Measurements from ENCODE around the gene TMEM147. TPM values are rescaled to one million over a fixed set of nuclear protein-coding genes. Genes with fewer than 3 reads are reported as not detected.

TMEM147 gene
- total RNA-seq, 1 donor from 2014 or later = 104 TPM

DNA sequence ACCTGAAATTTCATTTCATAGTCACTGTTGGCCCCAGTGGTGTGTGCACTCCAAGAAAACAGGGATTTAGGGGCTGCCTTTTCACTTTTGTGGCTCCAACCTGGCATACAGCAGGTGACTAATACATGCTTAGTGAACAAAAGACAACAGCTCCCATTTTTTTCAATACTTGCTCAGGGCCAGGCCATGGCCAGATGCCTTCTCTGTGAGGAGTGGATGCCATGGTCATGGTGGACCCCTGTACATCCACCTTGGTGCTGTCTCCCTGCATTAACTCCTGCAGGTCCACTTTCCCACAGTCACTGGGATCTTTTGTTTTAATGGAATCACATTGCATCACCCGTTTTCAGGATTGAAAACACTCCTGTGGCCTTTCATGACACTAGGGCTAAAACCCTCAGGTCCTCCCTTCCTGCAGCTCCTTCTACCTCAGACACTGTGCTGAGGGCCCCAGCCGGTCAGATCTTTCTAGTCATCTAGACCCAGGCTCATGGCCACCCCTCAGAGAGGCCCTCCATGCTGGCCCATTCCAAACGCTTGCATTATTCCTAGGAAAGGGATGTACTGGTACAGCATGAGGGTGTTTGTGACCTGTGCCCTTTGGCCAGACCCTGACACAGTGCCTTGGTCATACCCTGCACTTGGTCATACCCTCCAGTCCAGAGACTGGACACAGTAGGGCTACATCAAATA is 1.2 kb upstream of the TMEM147 start:
- TF ChIP-seq POLR2AphosphoS5 (IDR thresholded peaks at IDR 0.05; ENCODE audit: insufficient read depth in 1 of 2, low read depth in 1 of 2) (no peak), POLR2A (IDR thresholded peaks at IDR 0.05) (no peak)
- TF ChIP-seq, protein P1, sequence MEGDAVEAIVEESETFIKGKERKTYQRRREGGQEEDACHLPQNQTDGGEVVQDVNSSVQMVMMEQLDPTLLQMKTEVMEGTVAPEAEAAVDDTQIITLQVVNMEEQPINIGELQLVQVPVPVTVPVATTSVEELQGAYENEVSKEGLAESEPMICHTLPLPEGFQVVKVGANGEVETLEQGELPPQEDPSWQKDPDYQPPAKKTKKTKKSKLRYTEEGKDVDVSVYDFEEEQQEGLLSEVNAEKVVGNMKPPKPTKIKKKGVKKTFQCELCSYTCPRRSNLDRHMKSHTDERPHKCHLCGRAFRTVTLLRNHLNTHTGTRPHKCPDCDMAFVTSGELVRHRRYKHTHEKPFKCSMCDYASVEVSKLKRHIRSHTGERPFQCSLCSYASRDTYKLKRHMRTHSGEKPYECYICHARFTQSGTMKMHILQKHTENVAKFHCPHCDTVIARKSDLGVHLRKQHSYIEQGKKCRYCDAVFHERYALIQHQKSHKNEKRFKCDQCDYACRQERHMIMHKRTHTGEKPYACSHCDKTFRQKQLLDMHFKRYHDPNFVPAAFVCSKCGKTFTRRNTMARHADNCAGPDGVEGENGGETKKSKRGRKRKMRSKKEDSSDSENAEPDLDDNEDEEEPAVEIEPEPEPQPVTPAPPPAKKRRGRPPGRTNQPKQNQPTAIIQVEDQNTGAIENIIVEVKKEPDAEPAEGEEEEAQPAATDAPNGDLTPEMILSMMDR (IDR thresholded peaks at IDR 0.05) = no peak
- H3K27me3 ChIP-seq = no peaks in the 10 kb centered on the region
- no peaks in the 10 kb centered on the region for H3K9me3 ChIP-seq
- no peaks in the 10 kb centered on the region for H3K36me3 ChIP-seq
- H3K4me3 ChIP-seq = peak overlapping the region; percentile 72 to 94
- intact Hi-C loops (cut with DNase I) = no loop called here
- H3K27ac ChIP-seq = peak overlapping the region; percentile 70
- peaks cover 25% of the 10 kb centered on the region for H3K4me1 ChIP-seq
- no peak for DNase-seq (ENCODE audit: extremely low spot score in 2 of 2)

DNA sequence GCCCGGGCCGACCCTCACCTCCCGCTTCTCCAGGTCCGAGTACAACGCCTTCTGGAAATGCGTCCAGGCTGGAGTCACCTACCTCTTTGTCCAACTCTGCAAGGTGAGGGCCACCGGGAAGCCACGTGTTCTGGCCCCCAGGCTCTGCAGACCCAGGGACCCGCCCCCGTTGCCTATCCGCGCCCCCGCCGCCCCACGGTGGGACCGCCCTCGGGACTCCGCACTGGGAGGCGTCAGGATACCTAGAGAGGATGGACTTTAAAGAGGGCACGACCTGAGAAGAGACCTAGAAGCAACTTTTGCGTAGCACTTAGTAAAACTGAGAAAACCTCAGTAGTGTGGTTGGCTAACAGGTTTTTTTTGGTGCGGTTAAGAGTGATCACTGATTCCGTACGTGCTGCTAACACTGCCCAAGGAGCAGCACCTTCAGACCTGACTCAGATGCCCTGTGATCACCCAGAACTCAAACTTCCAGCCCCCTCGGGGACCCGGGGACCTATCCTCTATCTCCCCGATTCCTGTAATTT is 492 bp downstream of the TMEM147 start:
- Histone ChIP-seq H3K27me3 (no peaks in the 10 kb centered on the region), H3K4me1 (peaks cover 25% of the 10 kb centered on the region), H3K4me3 (peak overlapping the region; percentile 72 to 94), H3K36me3 (no peaks in the 10 kb centered on the region), H3K27ac (peak overlapping the region; percentile 70), H3K9me3 (no peaks in the 10 kb centered on the region)
- no peak for DNase-seq (ENCODE audit: extremely low spot score in 2 of 2)
- intact Hi-C loops (cut with DNase I) = loop anchor here (5.0 kb wide), 1 partner anchor 171 kb away; the partner anchor contains the start of gene KMT2B
- TF ChIP-seq, protein P1 (IDR thresholded peaks at IDR 0.05) = no peak
- TF ChIP-seq POLR2A (IDR thresholded peaks at IDR 0.05) (no peak), POLR2AphosphoS5 (IDR thresholded peaks at IDR 0.05; ENCODE audit: insufficient read depth in 1 of 2, low read depth in 1 of 2) (no peak)

DNA sequence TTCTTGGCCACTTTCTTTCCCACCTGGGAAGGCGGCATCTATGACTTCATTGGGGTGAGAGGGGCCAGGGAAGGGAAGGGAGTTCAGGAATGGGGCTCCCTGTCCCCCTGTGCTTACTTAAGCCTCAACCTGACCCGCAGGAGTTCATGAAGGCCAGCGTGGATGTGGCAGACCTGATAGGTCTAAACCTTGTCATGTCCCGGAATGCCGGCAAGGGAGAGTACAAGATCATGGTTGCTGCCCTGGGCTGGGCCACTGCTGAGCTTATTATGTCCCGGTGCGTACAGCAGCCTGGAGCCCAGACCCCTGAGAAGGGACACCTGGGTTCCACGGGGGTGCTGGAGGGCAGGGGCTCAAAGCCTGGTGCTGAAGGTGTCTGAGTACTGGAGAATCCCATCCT is 1.1 kb downstream of the TMEM147 start:
- H3K4me1 ChIP-seq = peaks cover 25% of the 10 kb centered on the region
- intact Hi-C loops (cut with DNase I) = loop anchor here (5.0 kb wide), 1 partner anchor 171 kb away; the partner anchor contains the start of gene KMT2B
- H3K9me3 ChIP-seq = no peaks in the 10 kb centered on the region
- H3K27me3 ChIP-seq = no peaks in the 10 kb centered on the region
- no peak for DNase-seq (ENCODE audit: extremely low spot score in 2 of 2)
- TF ChIP-seq, protein P1 (IDR thresholded peaks at IDR 0.05) = no peak
- TF ChIP-seq POLR2A (IDR thresholded peaks at IDR 0.05) (no peak), POLR2AphosphoS5 (IDR thresholded peaks at IDR 0.05; ENCODE audit: insufficient read depth in 1 of 2, low read depth in 1 of 2) (no peak)
- H3K4me3 ChIP-seq = peak overlapping the region; percentile 72 to 94
- peak overlapping the region; percentile 70 for H3K27ac ChIP-seq
- no peaks in the 10 kb centered on the region for H3K36me3 ChIP-seq

DNA sequence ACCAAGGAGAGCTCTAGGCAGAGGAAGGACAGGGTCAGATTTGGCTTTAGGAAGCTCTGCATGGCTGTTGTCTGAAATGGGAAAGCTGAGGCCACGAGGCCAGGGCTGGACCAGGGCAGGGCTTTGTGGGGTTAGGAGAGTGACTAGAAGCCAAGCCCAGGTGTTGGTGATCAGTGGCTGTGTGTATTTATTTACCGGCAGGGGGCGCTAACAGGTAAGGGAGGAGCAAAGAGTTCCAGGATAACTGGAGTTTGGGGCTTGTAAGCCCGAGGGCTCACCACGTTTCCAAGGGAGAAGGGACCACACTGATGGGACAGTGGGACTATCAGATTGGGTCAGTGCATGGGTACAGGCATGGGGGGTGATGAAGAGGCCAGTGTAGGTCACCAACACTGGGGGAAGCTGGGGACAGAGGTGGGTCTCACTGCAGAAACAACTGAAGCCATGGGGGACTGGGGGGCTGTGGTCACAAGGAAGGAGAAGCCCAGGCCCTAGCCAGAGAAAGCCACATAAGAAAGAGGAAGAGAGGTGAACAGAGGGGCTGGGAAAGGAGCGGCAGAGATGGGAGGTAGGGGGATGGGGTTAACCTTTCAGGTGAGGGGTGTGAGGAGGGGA is 3.9 kb downstream of the TMEM147 start:
- Histone ChIP-seq H3K27me3 (no peaks in the 10 kb centered on the region), H3K4me1 (peaks cover 23% of the 10 kb centered on the region), H3K27ac (no peak overlapping the region), H3K4me3 (no peak overlapping the region), H3K9me3 (no peaks in the 10 kb centered on the region), H3K36me3 (no peaks in the 10 kb centered on the region)
- no peak for DNase-seq (ENCODE audit: extremely low spot score in 2 of 2)
- TF ChIP-seq POLR2AphosphoS5 (IDR thresholded peaks at IDR 0.05; ENCODE audit: insufficient read depth in 1 of 2, low read depth in 1 of 2) (no peak), POLR2A (IDR thresholded peaks at IDR 0.05) (no peak)
- TF ChIP-seq, protein P1 (IDR thresholded peaks at IDR 0.05) = peak; percentile 51 to 66 (median 59)
- intact Hi-C loops (cut with DNase I) = loop anchor here (5.0 kb wide), 1 partner anchor 168 kb away; the partner anchor contains the start of gene KMT2B
